ENCODE results near the gene RWDD1. TPM values are rescaled to one million over a fixed set of nuclear protein-coding genes. Genes with fewer than 3 reads are reported as not detected.

Gene RWDD1, protein sequence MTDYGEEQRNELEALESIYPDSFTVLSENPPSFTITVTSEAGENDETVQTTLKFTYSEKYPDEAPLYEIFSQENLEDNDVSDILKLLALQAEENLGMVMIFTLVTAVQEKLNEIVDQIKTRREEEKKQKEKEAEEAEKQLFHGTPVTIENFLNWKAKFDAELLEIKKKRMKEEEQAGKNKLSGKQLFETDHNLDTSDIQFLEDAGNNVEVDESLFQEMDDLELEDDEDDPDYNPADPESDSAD
- 21.5 and 22.9 TPM in 2 replicates for total RNA-seq (2021)
- percentile 75 among the genes with signal in this experiment for Bru-seq, nascent RNA
- percentile 59 among the genes with signal in this experiment for BruChase-seq, experiment 1, labeled RNA remaining after a 2-hour chase
- BruChase-seq, experiment 2, labeled RNA remaining after a 6-hour chase, result percentile 76 among the genes with signal in this experiment
- long read RNA-seq, full-length matches to known transcripts, result 52 of 58 reads
- long read RNA-seq, partial matches to known transcripts, result 4 of 58 reads
- long read RNA-seq, other reads (novel, unspliced or antisense), result 2 of 58 reads

DNA sequence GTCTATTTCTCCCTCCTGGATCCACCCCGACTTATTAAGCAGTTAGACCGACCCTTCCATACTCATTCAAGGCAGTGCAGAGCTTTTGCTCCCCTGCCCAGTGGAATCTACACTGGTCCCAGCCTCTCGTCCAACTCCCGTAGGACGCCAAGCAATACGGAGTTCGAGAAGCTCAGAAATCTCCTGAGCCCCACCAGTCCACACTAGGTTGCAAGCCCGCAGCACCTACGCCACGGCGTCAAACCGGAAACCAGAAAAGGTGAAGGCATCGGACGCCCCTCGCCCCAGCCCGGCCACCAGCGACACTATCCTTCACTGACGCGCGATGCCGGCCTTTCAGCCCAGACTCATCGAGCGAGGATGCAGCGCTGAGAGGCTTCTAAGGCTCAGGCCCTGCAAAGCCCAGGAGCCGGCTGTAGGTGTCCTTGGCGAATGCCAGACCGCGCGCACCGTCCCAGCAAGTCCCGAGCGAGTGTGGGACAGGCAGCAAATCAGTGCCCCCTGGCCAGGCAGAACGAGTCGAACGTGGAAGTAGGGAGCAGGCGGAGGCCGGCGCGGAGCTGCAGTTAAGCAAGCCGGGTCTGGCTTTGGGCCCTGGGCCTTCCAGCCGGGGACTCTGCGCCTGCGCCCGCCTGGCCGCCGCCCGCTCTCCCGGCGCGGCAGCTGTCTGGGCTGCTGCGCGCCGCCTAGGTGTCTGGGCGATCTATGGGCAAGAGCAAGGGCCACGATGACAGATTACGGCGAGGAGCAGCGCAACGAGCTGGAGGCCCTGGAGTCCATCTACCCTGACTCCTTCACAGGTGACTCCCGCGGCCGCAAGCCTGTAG, at the start of gene RWDD1:
Gene RWDD1, plus strand, starts transcription at position 649 of the 827 bp plus-strand sequence. Its CDS starts 79 bp downstream, at position 728.
- Histone ChIP-seq H2AFZ (peak within 1 kb of the TSS; percentile 97), H3F3A (ENCODE audit: insufficient read depth, low read depth) (peaks cover 8% of the 10 kb centered on the region; the same call in 1 of the 2 replicates), H3K4me3 (peak within 1 kb of the TSS; percentile 95), H3K4me1 (replicated peaks; ENCODE audit: insufficient read depth) (peaks cover 30% of the 10 kb centered on the region), H3K4me2 (peak within 1 kb of the TSS; percentile 92), H3K27ac (peak within 1 kb of the TSS; percentile 60), H3K27me3 (ENCODE audit: insufficient read depth, low read depth) (no peaks in the 10 kb centered on the region), H3K9me2 (ENCODE audit: insufficient read depth) (no peaks in the 10 kb centered on the region), H3K36me3 (ENCODE audit: low read depth) (0 out of 2 replicates have a peak, but pooled peaks cover 3% of the 10 kb centered on the region), H3K9me3 (ENCODE audit: insufficient read depth, low read depth) (no peaks in the 10 kb centered on the region), H4K20me1 (ENCODE audit: insufficient read depth) (no peaks in the 10 kb centered on the region), H3K79me2 (ENCODE audit: low read depth) (peaks cover 61% of the 10 kb centered on the region)
- BruUV-seq (replicated peaks), result TSS peak; percentile 91
- TF ChIP-seq EZH2 (IDR thresholded peaks at IDR 0.05; ENCODE audit: low read depth), result no peak
- TF ChIP-seq, protein P1, sequence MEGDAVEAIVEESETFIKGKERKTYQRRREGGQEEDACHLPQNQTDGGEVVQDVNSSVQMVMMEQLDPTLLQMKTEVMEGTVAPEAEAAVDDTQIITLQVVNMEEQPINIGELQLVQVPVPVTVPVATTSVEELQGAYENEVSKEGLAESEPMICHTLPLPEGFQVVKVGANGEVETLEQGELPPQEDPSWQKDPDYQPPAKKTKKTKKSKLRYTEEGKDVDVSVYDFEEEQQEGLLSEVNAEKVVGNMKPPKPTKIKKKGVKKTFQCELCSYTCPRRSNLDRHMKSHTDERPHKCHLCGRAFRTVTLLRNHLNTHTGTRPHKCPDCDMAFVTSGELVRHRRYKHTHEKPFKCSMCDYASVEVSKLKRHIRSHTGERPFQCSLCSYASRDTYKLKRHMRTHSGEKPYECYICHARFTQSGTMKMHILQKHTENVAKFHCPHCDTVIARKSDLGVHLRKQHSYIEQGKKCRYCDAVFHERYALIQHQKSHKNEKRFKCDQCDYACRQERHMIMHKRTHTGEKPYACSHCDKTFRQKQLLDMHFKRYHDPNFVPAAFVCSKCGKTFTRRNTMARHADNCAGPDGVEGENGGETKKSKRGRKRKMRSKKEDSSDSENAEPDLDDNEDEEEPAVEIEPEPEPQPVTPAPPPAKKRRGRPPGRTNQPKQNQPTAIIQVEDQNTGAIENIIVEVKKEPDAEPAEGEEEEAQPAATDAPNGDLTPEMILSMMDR (conservative IDR thresholded peaks at IDR 0.05), result 0 out of 2 replicates have a peak, but pooled peaks have one; percentile 25
- POLR2A ChIA-PET (ENCODE audit: unreplicated experiment), result interaction anchor here (0.6 to 1.0 kb wide), 7 partner anchors 67 to 1032 kb away, joined by 3 to 6 read pairs (median 5); partner anchors contain the start of genes GOPC and TSPYL1
- peak; percentile 99 for DNase-seq
- intact Hi-C loops (cut with micrococcal nuclease; ENCODE audit: unreplicated experiment), result loop anchor here (1.0 to 5.0 kb wide), 4 partner anchors 45 to 354 kb away; partner anchors contain the start of genes KPNA5, RSPH4A and TSPYL1
- CTCF ChIA-PET, result interaction anchor here (0.6 to 1.0 kb wide), 5 partner anchors 10 to 154 kb away, joined by 3 to 4 read pairs (median 4); partner anchors contain the start of gene CALHM5

DNA sequence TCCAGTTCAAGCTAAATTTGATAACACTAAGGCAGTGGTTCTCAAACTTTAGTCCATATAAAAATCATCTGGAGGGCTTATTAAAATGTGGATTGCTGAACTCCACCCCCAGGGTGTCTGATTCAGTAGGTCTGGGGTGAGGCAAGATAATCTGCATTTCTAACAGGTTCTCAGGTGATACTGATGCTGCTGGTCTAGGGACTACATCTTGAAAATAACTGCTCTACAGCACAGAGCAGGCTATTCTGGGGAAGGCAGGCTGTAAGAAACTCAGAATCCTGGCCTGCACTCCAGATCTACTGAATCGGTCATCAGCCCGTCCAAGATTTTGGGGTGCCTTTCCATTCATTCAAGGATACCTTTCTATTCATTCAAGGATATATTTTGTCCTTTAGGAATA, 48.4 kb upstream of the RWDD1 start:
- no peaks in the 10 kb centered on the region for H3K36me3 ChIP-seq (ENCODE audit: low read depth)
- no peaks in the 10 kb centered on the region for H3F3A ChIP-seq (ENCODE audit: insufficient read depth, low read depth)
- H3K27ac ChIP-seq, result no peak overlapping the region
- no peak for DNase-seq
- H3K9me3 ChIP-seq (ENCODE audit: insufficient read depth, low read depth), result no peaks in the 10 kb centered on the region
- no peaks in the 10 kb centered on the region for H4K20me1 ChIP-seq (ENCODE audit: insufficient read depth)
- POLR2A ChIA-PET (ENCODE audit: unreplicated experiment), result no interaction called here
- CTCF ChIA-PET, result no interaction called here
- no peaks in the 10 kb centered on the region for H3K4me1 ChIP-seq (replicated peaks; ENCODE audit: insufficient read depth)
- TF ChIP-seq, protein P1 (conservative IDR thresholded peaks at IDR 0.05), result no peak
- TF ChIP-seq EZH2 (IDR thresholded peaks at IDR 0.05; ENCODE audit: low read depth), result no peak
- no peak overlapping the region for H2AFZ ChIP-seq
- no peaks in the 10 kb centered on the region for H3K9me2 ChIP-seq (ENCODE audit: insufficient read depth)
- no peak overlapping the region for H3K4me2 ChIP-seq
- intact Hi-C loops (cut with micrococcal nuclease; ENCODE audit: unreplicated experiment), result no loop called here
- no peaks in the 10 kb centered on the region for H3K79me2 ChIP-seq (ENCODE audit: low read depth)
- H3K4me3 ChIP-seq, result no peak overlapping the region
- no peaks in the 10 kb centered on the region for H3K27me3 ChIP-seq (ENCODE audit: insufficient read depth, low read depth)
- no TSS peak for BruUV-seq (replicated peaks)

DNA sequence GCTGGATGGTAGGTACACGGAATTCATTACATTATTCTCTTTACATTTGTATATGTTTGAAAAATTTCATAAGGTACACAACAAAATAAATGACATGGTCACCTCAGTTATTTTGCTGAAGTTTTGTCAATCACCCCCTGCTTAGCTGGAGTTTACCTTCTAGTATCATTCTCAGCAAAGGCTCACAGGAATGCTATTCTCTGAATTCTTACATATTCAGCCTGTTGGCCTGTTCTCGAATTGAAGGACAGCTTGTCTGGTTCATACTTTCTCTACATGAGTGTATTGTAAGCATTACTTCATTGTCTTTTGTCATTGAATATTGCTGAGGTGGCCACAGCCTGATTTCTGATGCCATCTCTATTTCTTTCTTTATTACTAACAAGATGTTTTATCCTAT, 47.1 kb upstream of the RWDD1 start:
- Histone ChIP-seq H3K9me2 (ENCODE audit: insufficient read depth) (no peaks in the 10 kb centered on the region), H3K27me3 (ENCODE audit: insufficient read depth, low read depth) (no peaks in the 10 kb centered on the region), H3K9me3 (ENCODE audit: insufficient read depth, low read depth) (no peaks in the 10 kb centered on the region), H3K4me1 (replicated peaks; ENCODE audit: insufficient read depth) (no peaks in the 10 kb centered on the region), H2AFZ (no peak overlapping the region), H3K4me3 (no peak overlapping the region), H3K36me3 (ENCODE audit: low read depth) (no peaks in the 10 kb centered on the region), H3K4me2 (no peak overlapping the region), H4K20me1 (ENCODE audit: insufficient read depth) (no peaks in the 10 kb centered on the region), H3F3A (ENCODE audit: insufficient read depth, low read depth) (no peaks in the 10 kb centered on the region), H3K27ac (no peak overlapping the region), H3K79me2 (ENCODE audit: low read depth) (no peaks in the 10 kb centered on the region)
- no peak for DNase-seq
- ChIA-PET CTCF (no interaction called here), POLR2A (ENCODE audit: unreplicated experiment) (no interaction called here)
- TF ChIP-seq EZH2 (IDR thresholded peaks at IDR 0.05; ENCODE audit: low read depth), result no peak
- TF ChIP-seq, protein P1 (conservative IDR thresholded peaks at IDR 0.05), result no peak
- no TSS peak for BruUV-seq (replicated peaks)
- intact Hi-C loops (cut with micrococcal nuclease; ENCODE audit: unreplicated experiment), result no loop called here
